ENCODE data around the gene PLCB3.

PLCB3 gene

DNA sequence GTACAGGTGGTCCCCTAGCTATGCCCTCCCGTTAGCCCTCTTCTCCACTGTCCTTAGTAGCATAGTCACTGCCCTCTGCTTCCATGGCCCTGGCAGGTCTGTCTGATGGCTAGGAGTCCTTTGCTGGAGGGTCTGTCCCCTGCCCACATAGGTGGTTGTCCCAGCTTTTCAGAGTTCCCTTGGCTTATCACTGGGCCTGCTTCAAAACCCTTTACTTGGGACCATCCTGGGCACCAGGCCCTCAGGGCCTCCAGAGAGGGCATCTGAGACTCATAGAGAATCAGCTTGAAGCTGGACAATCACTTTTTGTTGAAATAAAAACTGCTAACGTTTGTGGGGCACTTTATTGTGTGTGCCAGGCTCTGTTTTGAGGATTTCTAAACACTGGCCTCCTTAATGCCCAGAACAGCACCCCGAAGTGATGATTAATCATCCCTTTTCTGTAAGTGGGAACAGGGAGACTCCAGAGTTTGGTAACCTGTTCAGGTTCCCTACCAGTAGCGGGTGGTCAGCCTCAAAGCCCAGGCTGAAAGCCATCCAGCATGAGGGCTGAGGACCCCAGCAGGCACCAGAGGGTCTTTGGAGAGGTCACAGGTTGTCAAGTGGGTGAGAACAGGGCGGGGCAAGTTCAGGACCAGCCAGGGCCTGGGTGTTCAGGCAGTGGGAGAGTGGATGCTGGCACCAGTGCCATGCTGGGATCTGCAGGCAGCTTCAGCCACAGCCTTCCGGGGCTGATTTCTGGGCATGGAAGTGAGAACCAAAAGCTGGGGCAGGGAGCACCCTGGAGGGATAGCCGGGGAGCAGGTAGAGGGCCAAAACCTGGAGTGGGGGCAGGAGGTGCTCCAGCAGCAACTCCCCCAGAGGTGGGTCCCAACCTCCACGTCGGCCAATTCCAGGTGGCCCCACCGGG is 39.3 kb downstream of the PLCB3 start:
- no peak for DNase-seq

- DNase-seq, result no peak
Observed at GRCh38 chr11:64291262-64291751, 40.0 kb downstream of the PLCB3 start, which contains the start of gene KCNK4. Gene KCNK4 (plus strand): TSS chr11:64291302. CDS start chr11:64293019, 1,717 bp downstream.

- no peak for DNase-seq
Observed at GRCh38 chr11:64291752-64292459, 40.6 kb downstream of the PLCB3 start.

DNA sequence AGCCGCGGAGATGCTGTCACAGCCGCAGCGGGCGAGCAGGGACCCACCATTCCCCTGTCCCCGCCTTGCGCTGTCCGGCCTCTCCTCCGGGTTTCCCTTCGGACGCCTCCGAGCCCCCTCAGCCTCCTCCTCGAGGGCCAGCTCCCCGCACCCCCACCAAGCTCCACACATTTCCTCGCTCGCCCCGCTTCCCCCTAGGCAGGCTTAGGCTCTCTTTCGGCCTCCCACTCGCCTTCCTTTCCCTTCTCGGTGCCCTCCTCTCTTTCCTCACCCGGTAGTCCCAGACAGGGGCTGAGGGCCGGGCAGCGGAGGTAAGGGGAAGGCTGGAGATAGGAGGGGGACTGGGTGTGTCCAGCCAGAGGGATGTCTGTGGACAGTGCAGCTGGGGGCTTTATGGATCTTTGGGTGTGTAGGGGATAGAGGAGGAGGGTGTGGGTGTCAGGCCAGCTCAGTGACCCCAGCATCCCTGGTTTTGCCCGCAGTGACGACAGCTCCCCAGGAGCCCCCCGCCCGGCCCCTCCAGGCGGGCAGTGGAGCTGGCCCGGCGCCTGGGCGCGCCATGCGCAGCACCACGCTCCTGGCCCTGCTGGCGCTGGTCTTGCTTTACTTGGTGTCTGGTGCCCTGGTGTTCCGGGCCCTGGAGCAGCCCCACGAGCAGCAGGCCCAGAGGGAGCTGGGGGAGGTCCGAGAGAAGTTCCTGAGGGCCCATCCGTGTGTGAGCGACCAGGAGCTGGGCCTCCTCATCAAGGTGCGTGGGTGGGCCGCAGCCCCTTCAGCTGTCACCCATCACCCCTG is 41.3 kb downstream of the PLCB3 start:
- DNase-seq, result no peak

DNA sequence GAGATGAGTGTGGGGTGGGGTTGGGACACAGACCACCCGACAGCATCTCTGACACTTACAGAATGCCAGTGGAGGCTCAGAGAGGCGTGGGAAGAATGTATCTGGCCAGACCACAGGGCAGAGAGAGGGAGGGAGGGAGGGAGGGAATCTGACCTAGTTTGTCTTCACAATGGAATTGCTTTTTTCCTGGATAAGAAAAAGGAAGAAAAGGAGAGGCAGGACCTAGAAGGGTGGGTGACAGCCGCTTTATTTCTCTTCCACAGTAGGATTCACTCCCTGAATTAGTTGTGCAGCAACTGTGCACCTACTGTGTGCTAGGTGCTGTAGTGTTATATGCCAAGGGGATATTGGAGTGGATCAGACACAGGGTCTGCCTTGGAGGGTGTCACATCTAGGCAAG is 43.4 kb downstream of the PLCB3 start:
- DNase-seq, result no peak

- no peak for DNase-seq
Observed at GRCh38 chr11:64295760-64296159, 44.4 kb downstream of the PLCB3 start.

DNA sequence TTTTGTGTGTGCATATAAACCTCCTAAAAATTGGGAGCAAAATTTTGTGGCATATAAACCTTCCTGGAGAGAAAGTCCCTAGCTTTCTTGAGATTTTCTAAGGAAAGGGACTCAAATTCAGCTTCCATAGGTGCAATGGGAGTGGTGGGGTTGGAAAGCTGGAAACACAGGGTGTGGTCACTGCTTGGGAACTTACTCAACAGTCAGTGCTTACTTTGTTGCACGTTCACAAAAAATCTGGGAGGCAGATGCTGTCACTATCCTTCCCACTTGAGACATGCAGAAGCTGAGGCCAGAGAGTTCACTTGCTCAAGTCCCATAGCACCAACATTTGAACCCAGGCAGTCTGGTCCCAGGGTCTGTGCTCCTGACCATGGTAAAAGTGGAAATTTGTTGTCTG is 44.9 kb downstream of the PLCB3 start:
- no peak for DNase-seq

GRCh38 chr11:64296830-64297698 is 45.7 kb downstream of the PLCB3 start:
- DNase-seq, result no peak

DNA sequence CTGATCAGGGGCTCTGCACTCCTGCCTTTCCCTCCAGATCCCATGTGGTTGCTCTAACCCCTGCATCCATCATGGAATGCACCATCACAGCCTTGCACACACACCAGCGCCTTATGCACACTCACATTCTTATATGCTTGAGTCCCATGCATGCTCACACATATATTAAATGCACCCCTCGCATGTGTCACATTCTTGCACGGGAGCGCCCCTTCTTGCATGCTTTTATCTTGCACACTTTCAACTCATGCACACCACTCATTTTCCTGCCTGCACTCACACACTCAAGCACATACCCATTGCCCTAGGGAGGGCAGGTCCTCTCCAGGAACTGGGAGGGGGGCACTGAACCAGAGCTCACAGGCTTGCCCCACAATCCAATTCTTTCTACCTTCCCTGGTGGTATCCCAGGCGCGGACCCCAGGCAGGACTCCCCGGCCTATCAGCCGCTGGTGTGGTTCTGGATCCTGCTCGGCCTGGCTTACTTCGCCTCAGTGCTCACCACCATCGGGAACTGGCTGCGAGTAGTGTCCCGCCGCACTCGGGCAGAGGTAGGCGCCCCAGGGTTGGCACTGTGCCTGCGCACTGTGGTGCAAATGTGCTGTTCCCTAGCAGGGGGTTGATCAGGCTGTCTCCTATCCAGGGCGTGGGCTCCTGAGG is 46.5 kb downstream of the PLCB3 start:
- peak in 1 of 2 experiments; percentile 46 for DNase-seq

- DNase-seq, result no peak
Observed at GRCh38 chr11:64298966-64299846, 47.9 kb downstream of the PLCB3 start.

- no peak for DNase-seq
Observed at GRCh38 chr11:64299847-64300648, 48.7 kb downstream of the PLCB3 start, which contains the start of gene CATSPERZ. Gene CATSPERZ (plus strand): TSS chr11:64300358. CDS start chr11:64300411, 53 bp downstream.

DNA sequence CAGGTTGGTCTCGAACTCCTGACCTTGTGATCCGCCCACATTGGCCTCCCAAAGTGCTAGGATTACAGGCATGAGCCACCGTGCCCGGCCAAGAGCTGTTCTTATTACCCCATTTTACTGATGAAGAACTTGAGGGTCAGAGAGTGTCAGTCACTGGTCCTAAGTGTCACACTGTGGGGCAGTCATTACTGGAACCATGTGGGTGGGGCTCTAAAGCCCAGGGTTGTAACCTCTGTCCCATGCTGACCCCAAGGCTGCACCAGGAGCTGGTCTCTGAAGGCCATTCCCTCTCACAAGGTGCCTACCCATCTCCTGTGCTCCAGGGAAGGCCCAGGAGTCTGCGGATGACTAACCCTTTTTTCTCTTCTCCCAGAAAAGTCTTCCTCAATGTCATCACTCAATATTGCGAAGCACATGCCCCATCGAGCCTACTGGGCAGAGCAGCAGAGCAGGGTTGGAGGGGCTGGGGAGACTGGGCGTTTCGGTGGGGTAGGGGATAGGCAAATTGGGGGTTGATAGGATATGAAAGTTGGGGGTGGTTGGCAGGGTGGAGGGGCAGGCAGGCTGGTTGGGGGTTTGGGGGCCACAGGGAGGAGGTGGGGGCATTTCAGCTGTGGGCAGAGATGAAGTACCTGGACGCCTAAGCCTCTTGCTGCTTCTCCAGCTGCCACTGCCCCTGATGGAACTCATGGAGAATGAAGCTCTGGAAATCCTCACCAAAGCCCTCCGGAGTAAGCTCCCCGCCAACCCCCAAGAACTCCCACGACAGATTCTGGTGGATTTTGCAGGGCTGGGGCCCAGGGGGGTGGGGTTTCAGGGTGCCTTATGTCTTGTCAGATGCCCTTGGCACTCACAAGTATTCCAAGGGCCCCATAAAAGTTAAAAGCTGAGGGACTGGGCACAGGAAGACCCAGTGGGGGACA is 52.0 kb downstream of the PLCB3 start:
- no peak for DNase-seq

DNA sequence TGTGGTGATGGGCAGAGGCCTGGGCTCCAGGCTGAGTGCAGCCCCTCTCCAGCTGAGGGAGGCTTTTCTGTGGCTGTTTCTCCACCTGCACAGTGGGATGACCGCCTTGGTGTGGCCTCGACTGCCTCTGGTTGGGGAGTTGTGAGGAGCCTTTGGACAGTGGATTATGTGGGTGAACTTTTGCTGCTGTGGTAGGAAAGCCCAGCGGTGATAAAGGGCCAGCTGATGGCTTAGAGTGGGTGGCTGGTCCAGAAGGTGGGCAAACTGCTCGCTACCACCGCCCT is 52.6 kb downstream of the PLCB3 start:
- no peak for DNase-seq

DNA sequence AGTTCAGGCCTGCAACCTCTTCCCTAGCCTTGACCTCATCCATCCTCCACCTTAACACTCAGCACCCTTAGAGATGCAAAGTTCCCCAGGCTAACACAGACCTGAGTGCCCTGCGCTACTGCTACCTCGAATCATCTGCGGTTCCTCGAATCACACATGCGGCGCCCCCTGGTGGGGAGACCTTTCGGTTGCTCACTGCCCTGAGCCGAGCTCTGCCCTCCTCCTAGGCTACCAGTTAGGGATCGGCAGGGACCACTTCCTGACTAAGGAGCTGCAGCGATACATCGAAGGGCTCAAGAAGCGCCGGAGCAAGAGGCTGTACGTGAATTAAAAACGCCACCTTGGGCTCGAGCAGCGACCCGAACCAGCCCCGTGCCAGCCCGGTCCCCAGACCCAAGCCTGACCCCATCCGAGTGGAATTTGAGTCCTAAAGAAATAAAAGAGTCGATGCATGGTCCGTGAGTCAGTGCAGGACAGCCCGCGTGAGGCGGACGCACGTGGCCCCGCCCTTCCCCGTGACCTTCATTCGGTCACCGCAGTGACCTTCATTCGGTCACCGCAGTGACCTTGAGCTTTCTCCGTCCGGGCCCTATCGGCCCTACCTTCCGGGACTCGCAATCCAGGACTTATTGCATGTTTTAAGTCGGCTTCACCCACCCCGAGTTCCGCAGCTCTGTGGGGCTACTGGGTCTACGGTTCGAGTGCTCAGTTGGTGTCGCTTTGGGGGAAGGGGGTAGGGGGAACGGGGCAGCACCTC is 53.2 kb downstream of the PLCB3 start:
- peak; percentile 83 to 94 for DNase-seq

DNA sequence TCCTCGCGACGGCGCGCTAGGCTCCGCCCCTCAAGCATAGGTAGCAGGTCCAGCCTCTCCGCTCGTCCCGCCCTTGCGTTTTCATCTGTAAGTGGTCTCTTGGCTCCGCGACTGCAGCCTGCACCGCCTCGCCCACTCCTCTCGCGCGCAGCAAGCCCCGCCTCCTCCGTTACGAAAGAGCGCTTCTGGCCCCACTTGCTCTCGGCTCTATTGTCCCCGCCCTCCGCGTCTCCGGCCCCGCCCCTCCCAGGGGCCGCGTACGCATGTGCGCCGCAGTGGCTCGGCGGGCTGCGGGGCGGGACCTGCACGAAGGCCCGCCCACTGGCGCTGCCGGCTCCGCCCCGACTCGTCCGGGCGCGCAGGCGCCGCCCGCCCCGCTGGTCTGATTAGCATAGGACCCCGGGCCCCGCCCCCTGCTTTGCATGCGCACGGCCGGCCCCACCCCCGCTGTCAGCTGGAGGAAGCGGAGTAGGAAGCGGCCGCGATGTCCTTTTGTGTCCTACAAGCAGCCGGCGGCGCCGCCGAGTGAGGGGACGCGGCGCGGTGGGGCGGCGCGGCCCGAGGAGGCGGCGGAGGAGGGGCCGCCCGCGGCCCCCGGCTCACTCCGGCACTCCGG is 53.9 kb downstream of the PLCB3 start, which contains the start of gene ESRRA:
Gene ESRRA, plus strand, starts transcription at position 450 of the 616 bp plus-strand sequence. CDS start 1,656 bp downstream, outside the sequence.
- DNase-seq, result peak; percentile 99 to 100

DNA sequence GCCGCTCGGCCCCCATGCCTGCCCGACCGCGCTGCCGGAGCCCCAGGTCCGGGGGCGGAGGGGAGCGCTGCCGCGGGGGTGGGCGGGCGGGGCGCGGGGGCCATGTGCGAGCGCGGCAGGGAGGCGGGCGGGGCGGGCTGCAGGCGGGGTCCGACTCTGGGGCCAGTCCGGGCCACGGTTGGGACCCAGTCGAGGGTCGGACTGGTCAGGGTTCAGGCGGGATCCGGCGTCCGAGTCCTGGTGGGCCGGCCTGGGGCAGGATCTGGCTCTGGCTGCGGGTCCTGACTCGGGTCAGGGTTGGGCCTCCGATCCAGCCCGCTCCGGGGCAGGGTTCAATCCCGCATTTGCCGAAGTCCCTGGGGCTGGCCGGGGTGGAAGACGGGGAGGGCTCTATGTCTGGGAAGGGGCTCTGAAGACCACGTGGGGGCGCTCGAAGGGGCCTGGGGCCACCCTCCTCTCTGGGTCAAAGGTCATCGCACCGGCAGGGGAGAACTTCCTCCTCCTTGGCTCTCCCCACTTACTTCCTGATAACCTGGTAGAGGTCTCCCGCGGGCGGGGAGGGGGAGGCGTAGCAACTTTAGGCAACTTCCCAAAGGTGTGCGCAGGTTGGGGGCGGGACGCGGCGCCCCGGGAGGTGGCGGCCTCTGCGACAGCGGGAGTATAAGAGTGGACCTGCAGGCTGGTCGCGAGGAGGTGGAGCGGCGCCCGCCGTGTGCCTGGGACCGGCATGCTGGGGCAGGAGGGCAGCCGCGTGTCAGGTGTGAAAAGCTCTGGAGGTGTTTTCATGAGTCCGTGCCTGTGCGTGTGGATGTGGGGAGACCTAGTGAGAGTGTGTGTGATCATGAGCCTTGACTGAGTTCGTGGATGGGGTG is 54.6 kb downstream of the PLCB3 start:
- DNase-seq, result peak; percentile 14 to 48
